A673 (cell line): ENCODE results near the gene CLEC4E.
A peak's percentile ranks its signal among the peaks of the same experiment; 100 is the strongest.
"Not testable (repeated sequence)": the region's sequence is repeated elsewhere in the genome, so short reads cannot be mapped to it uniquely, and the experiment has no call there.

Experiments
- EZH2 ChIP-seq: fragments of 200-600 bp; sonication (generic); IDR thresholded peaks from 2 replicates; pipeline ENCODE4 v1.6.1; 2017; ENCODE audit warnings: borderline replicate concordance, low read depth, mild to moderate bottlenecking, mixed read lengths, antibody characterized with exemption, low read length; ENCODE audit not compliant: poor library complexity, severe bottlenecking
- TF ChIP-seq, protein P1 (sequence below): fragments of 300-800, 200-600 bp; sonication (generic); conservative IDR thresholded peaks from 2 replicates; pipeline ENCODE4 v1.5.1; 2017; ENCODE audit warnings: low read depth, mild to moderate bottlenecking, antibody characterized with exemption, low read length, moderate library complexity, mixed read lengths

DNA sequence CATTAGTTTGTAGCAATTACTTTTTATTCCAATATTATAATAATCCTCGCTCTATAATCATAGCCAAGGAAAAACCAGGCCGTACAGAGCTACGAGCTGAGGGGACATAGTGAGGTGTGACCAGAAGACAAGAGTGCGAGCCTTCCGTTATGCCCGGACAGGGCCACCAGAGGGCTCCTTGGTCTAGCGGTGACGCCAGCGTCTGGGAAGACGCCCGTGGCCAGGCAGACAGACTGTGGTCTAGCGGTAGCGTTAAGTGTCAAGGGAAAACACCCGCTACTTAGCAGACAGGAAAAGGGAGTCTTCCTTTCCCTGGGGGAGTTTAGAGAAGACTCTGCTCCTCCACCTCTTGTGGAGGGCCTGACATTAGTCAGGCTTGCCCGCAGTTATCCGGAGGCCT, 2.9 kb downstream of the CLEC4E start:
- TF ChIP-seq, protein P1, sequence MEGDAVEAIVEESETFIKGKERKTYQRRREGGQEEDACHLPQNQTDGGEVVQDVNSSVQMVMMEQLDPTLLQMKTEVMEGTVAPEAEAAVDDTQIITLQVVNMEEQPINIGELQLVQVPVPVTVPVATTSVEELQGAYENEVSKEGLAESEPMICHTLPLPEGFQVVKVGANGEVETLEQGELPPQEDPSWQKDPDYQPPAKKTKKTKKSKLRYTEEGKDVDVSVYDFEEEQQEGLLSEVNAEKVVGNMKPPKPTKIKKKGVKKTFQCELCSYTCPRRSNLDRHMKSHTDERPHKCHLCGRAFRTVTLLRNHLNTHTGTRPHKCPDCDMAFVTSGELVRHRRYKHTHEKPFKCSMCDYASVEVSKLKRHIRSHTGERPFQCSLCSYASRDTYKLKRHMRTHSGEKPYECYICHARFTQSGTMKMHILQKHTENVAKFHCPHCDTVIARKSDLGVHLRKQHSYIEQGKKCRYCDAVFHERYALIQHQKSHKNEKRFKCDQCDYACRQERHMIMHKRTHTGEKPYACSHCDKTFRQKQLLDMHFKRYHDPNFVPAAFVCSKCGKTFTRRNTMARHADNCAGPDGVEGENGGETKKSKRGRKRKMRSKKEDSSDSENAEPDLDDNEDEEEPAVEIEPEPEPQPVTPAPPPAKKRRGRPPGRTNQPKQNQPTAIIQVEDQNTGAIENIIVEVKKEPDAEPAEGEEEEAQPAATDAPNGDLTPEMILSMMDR = peak; percentile 32
- not testable (repeated sequence) for TF ChIP-seq EZH2
